ENCODE data around the gene SLC19A1.

SLC19A1 gene

DNA sequence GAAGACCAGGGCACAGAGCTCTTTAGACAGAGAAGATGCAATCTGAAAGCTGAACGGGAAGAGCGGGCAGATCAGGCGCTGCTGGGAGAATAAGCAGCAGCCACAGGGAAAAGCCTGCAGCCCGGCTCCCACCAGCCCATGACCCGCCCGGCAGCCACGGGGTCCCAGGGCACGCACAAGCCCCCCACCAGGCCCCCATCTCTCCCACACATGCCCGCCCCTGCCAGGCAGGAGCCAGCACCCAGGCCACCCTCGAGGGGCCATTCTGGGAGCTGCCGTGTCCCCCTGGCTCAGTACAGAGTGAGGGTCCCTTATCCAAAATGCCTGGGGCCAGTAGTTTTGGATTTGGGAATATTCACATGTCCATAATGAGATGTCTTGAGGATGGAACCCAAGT is 16.3 kb downstream of the SLC19A1 start:
- Histone ChIP-seq H3K4me3 (ENCODE audit: low read length) (no peak overlapping the region), H3K27me3 (ENCODE audit: insufficient read depth, low read length) (no peaks in the 10 kb centered on the region), H3K9me3 (ENCODE audit: low read length) (peaks cover 1% of the 10 kb centered on the region), H2AFZ (ENCODE audit: low read depth, low read length) (no peak overlapping the region), H3K4me1 (ENCODE audit: insufficient read depth, low read length) (no peaks in the 10 kb centered on the region), H3K36me3 (ENCODE audit: insufficient read depth, low read length) (peaks cover 14% of the 10 kb centered on the region)

DNA sequence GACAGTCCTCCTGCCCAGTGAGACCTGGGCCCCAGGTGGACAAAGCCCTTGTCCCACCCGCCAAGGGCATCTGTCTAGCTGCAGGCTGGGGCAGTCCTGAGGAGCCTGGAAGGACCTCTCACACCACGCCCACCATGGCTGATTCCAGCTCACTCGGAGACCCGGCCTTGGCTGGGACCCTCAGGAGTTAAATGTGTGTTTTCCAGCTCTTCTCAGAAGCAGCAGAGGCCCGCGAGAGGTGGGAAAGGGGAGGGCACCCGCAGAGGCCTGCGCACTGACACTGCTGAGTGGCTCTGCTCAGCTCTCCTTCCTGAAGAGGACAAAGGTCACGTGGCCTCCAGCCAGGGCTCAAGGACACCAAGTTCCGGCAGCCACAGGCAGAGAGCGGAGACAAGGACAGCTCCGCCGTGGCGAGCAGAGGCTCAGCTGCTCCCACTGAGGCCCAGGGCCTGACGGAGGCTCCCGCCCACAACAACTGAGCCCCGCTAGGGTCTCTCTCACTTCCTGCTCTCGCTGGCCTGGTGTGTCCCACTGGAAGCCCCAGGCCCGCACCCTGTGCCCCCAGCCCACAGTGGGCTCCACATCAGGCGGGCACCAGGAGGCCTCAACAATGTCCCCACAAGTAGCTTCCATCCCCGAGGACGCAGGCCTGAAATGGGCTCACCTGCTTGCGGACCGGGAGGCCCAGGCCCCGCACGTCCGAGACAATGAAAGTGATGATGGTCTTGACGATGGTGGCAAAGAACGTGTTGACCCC is 16.9 kb downstream of the SLC19A1 start:
- no peaks in the 10 kb centered on the region for H3K27me3 ChIP-seq (ENCODE audit: insufficient read depth, low read length)
- no peak overlapping the region for H3K4me3 ChIP-seq (ENCODE audit: low read length)
- H3K9me3 ChIP-seq (ENCODE audit: low read length) = peaks cover 4% of the 10 kb centered on the region
- no peak overlapping the region for H2AFZ ChIP-seq (ENCODE audit: low read depth, low read length)
- H3K36me3 ChIP-seq (ENCODE audit: insufficient read depth, low read length) = peaks cover 14% of the 10 kb centered on the region
- H3K4me1 ChIP-seq (ENCODE audit: insufficient read depth, low read length) = no peaks in the 10 kb centered on the region

DNA sequence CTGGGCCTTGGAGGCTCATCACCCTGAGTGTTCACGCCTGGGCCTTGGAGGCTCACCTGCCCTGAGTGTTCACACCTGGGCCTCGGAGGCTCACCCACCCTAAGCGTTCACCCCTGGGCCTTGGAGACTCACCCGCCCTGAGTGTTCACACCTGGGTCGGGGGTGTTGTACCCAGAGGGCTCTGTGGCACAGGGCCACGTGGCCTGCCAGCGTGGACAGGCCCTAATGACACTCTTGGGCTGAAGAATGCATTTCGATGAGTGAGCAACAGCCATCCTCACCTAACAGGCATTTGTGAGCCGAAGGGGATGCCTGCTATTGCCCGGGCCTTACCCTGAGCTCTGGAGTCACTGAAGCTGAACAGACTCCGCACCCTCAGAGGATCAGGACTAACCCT is 17.5 kb downstream of the SLC19A1 start:
- H3K36me3 ChIP-seq (ENCODE audit: insufficient read depth, low read length) = peaks cover 9% of the 10 kb centered on the region
- peaks cover 5% of the 10 kb centered on the region for H3K9me3 ChIP-seq (ENCODE audit: low read length)
- H2AFZ ChIP-seq (ENCODE audit: low read depth, low read length) = no peak overlapping the region
- no peaks in the 10 kb centered on the region for H3K27me3 ChIP-seq (ENCODE audit: insufficient read depth, low read length)
- H3K4me3 ChIP-seq (ENCODE audit: low read length) = no peak overlapping the region
- H3K4me1 ChIP-seq (ENCODE audit: insufficient read depth, low read length) = no peaks in the 10 kb centered on the region

DNA sequence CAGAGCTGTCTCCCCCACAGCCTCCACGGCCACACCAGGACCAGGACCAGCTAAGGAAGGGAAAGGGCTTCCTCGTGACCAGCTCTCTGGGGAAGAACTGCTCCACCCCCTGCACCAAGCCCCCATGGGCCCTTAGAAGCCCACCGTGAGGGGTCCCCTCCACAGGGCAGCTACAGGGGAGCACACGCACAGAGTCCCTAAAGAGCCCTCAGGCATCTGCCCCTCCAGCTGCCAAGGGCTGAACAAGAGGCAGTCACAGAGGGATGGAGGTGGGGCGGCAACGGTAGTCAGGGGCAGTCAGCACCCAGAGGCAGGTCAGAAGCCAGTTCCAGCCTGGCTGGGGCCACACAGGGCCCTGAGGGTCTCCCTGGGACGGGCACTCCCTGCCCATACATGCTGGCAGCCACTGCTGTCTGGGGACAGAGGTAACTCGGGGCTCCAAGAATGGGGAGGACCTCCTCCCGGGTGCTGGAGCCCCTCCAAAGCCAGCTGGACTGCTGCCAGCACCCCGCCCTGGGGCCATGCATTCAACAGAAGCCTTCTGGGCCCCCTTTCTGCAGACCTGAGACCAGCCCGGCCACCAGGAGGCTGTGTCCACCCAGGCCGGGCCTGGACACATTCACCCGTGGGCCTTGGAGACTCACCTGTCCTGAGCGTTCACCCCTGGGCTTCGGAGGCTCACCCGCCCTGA is 18.7 kb downstream of the SLC19A1 start:
- Histone ChIP-seq H2AFZ (ENCODE audit: low read depth, low read length) (no peak overlapping the region), H3K36me3 (ENCODE audit: insufficient read depth, low read length) (peaks cover 7% of the 10 kb centered on the region), H3K4me1 (ENCODE audit: insufficient read depth, low read length) (no peaks in the 10 kb centered on the region), H3K9me3 (ENCODE audit: low read length) (peaks cover 8% of the 10 kb centered on the region), H3K4me3 (ENCODE audit: low read length) (no peak overlapping the region), H3K27me3 (ENCODE audit: insufficient read depth, low read length) (no peaks in the 10 kb centered on the region)

DNA sequence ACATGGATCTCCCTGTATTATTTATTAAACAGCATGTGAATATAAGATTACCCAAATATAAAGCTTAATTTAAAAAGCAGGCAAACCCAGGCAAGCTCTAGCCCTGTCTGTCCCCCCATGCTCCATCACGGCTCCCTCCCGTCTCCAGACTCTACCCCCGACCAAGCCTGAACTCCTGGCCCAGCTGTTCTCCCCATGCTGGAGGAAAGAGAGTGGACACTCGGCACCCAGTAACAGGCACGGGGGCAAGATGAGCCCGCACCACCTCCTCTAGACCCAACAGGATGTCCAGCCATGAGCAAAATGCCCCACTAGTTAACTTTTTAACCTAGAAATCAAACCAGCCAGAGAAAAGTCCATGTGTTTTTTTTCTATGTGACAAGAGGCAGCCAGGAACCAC is 19.3 kb downstream of the SLC19A1 start:
- no peak overlapping the region for H2AFZ ChIP-seq (ENCODE audit: low read depth, low read length)
- H3K4me3 ChIP-seq (ENCODE audit: low read length) = no peak overlapping the region
- peaks cover 7% of the 10 kb centered on the region for H3K36me3 ChIP-seq (ENCODE audit: insufficient read depth, low read length)
- peaks cover 8% of the 10 kb centered on the region for H3K9me3 ChIP-seq (ENCODE audit: low read length)
- no peaks in the 10 kb centered on the region for H3K27me3 ChIP-seq (ENCODE audit: insufficient read depth, low read length)
- no peaks in the 10 kb centered on the region for H3K4me1 ChIP-seq (ENCODE audit: insufficient read depth, low read length)

DNA sequence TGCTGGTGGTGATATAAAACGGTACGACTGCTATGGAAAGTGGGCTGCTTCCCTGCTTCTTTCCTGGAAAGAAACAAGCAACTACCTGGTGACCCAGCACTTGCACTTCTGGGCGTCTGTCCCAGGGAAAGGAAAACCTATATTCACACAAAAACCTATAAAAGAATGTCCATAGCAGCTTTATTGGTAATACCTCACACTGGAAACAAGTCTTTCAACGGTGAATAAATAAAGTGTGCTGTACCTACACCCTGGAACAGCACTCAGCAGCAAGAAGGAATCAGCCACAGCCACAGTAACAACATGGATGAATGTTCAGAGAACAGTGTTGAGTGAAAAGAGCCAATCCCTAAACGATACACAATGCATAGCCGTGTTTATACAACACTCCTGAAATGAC is 19.9 kb downstream of the SLC19A1 start:
- Histone ChIP-seq H2AFZ (ENCODE audit: low read depth, low read length) (no peak overlapping the region), H3K27me3 (ENCODE audit: insufficient read depth, low read length) (no peaks in the 10 kb centered on the region), H3K9me3 (ENCODE audit: low read length) (peaks cover 8% of the 10 kb centered on the region), H3K4me3 (ENCODE audit: low read length) (no peak overlapping the region), H3K36me3 (ENCODE audit: insufficient read depth, low read length) (peaks cover 7% of the 10 kb centered on the region), H3K4me1 (ENCODE audit: insufficient read depth, low read length) (no peaks in the 10 kb centered on the region)

DNA sequence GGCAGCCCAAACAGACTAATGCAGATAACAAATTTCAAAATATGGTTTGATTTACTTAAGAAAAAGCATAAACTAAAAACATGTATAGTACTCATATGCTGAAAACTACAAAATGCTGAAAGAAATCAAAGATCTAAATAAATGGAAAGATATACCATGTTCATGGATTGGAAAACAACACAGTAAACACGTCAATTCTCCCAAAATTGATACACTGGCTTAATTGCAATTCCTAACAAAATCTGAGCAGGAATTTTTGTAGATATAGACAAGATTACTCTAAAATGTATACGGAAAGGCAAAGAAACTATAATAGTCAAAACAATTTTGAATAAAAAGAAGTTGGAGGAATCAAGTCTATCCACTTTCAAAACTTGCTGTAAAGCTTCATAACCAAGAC is 21.0 kb downstream of the SLC19A1 start:
- Histone ChIP-seq H3K9me3 (ENCODE audit: low read length) (peaks cover 8% of the 10 kb centered on the region), H3K27me3 (ENCODE audit: insufficient read depth, low read length) (no peaks in the 10 kb centered on the region), H3K36me3 (ENCODE audit: insufficient read depth, low read length) (peaks cover 7% of the 10 kb centered on the region), H3K4me1 (ENCODE audit: insufficient read depth, low read length) (no peaks in the 10 kb centered on the region), H3K4me3 (ENCODE audit: low read length) (no peak overlapping the region), H2AFZ (ENCODE audit: low read depth, low read length) (no peak overlapping the region)

DNA sequence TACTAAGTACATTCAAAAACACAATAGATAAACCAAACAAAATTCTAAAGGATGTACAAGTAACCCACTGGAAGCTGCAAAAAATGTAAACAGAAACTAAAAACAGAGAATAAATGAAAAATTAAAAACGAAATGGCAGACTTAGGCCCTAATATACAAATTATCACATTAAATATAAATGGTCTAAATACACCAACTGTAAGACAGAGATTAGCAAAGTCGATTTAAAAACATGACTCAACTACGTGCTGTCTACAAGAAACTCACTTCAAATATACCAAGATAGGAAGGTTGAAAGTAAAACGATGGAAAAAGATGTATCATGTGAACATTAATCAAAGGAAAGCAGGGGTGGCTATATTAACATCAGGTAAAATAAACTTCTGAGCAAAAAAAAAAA is 23.1 kb downstream of the SLC19A1 start:
- Histone ChIP-seq H3K36me3 (ENCODE audit: insufficient read depth, low read length) (peaks cover 3% of the 10 kb centered on the region), H3K4me3 (ENCODE audit: low read length) (no peak overlapping the region), H3K4me1 (ENCODE audit: insufficient read depth, low read length) (no peaks in the 10 kb centered on the region), H3K27me3 (ENCODE audit: insufficient read depth, low read length) (no peaks in the 10 kb centered on the region), H2AFZ (ENCODE audit: low read depth, low read length) (no peak overlapping the region), H3K9me3 (ENCODE audit: low read length) (peaks cover 8% of the 10 kb centered on the region)

DNA sequence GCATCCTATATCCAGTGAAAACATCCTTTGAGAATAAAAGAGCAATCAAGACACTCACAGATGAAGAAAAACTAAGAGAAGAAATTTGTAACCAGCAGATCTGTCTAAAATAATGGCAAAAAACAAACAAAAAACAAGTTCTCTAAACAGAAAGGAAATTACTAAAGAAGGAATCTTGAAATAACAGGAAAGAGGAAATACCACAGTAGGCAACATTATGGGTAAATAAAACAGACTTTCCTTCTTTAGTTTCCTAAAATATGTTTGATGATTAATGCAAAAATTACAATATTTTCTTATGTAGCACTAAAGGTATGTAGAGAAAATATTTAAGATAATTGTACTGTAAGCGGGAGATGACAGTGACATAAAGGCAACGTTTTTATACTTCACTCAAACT is 23.5 kb downstream of the SLC19A1 start:
- H3K27me3 ChIP-seq (ENCODE audit: insufficient read depth, low read length) = no peaks in the 10 kb centered on the region
- H3K4me1 ChIP-seq (ENCODE audit: insufficient read depth, low read length) = no peaks in the 10 kb centered on the region
- H2AFZ ChIP-seq (ENCODE audit: low read depth, low read length) = no peak overlapping the region
- H3K4me3 ChIP-seq (ENCODE audit: low read length) = no peak overlapping the region
- H3K36me3 ChIP-seq (ENCODE audit: insufficient read depth, low read length) = peaks cover 3% of the 10 kb centered on the region
- peaks cover 8% of the 10 kb centered on the region for H3K9me3 ChIP-seq (ENCODE audit: low read length)

DNA sequence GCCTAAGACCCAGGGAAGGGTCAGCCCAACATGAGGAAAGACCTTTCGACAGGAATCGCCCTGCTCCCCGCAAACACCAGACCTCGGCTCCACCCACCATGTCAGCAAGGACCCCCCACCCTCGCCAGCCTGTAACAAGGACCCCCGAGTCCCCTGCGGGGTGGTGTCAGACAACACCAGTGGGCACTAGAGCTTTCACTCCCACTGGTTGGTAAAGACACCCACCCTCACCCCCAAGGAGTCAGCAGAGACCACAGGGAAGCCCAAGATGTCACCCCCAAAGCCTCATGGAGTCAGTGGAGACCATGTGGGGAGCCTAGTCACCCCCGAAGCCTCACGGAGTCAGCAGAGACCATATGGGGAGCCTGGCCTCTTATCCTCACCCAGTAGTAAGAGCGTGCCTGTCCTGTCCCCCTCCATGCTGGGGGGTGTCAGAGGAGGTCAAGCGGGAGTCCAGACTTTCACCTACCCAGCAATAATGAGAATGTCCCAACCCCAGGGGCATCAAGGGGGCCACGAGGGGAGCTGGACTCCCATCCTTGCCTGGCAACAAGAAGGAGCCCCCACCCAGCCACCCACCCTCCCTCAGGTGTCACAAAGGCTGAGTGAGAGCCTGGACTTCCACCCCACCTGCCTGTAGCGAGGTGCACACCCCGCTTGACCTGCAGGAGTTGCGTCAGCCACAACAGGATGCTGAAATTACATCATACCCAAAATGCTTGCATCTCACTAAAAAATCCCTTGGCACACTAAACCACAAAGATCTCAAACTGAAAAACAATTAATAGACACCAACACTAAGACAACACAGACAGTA is 24.8 kb downstream of the SLC19A1 start:
- Histone ChIP-seq H3K36me3 (ENCODE audit: insufficient read depth, low read length) (peaks cover 3% of the 10 kb centered on the region), H3K4me3 (ENCODE audit: low read length) (no peak overlapping the region), H2AFZ (ENCODE audit: low read depth, low read length) (no peak overlapping the region), H3K27me3 (ENCODE audit: insufficient read depth, low read length) (no peaks in the 10 kb centered on the region), H3K9me3 (ENCODE audit: low read length) (peaks cover 8% of the 10 kb centered on the region), H3K4me1 (ENCODE audit: insufficient read depth, low read length) (no peaks in the 10 kb centered on the region)

DNA sequence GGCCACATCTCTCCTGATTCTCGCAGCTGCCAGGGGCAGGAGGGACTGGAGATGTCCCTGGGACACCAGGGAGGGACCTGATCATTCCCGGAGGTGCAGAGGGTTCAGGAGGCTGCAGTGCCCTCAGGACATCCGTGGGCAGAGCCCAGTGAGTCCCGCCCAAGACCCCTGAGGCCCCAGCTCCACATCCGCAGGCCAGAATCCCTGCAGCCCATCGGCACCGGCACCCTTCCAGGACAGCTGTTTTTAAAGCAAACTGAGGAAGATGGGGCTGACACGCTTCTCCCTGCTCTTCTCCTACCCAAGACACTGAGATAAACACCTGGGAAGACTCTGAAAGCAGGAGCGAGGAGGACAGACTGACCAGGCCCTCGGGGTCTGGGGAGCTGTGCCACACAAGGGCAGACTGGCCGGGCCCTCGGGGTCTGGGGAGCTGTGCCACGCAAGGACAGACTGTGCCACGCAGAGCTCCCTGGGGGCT is 25.5 kb downstream of the SLC19A1 start:
- H3K4me3 ChIP-seq (ENCODE audit: low read length) = no peak overlapping the region
- H3K27me3 ChIP-seq (ENCODE audit: insufficient read depth, low read length) = no peaks in the 10 kb centered on the region
- no peaks in the 10 kb centered on the region for H3K4me1 ChIP-seq (ENCODE audit: insufficient read depth, low read length)
- peaks cover 3% of the 10 kb centered on the region for H3K36me3 ChIP-seq (ENCODE audit: insufficient read depth, low read length)
- no peak overlapping the region for H2AFZ ChIP-seq (ENCODE audit: low read depth, low read length)
- peaks cover 8% of the 10 kb centered on the region for H3K9me3 ChIP-seq (ENCODE audit: low read length)

DNA sequence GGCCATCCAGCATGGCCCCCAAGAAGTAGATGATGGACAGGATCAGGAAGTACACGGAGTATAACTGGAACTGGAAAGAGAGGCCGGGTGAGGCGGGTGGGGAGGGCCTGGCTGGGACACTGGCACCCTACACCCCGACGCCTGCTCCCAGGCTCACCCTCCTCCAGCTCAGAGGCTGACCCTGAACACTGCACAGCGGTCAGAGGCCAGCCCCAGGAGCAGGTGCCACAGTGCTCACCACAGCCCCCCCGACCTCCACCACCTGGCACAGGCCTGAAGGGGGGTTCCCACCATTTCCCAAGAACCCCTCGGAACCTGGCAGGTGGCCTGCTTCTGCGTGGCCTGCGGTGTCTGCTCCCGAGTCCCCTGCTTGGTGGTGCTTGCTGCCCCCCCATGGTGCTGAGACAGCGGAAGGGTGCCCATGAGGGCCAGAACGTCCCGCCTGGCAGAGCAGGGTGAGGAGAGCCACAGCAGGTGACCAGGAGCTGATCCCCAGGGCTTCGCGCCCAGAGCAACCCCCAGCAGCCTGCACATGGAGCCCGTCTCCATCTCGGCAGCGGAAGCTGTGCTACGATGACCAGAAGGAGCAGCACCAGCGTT is 26.1 kb downstream of the SLC19A1 start:
- Histone ChIP-seq H3K36me3 (ENCODE audit: insufficient read depth, low read length) (peaks cover 3% of the 10 kb centered on the region), H3K9me3 (ENCODE audit: low read length) (peaks cover 8% of the 10 kb centered on the region), H3K4me1 (ENCODE audit: insufficient read depth, low read length) (no peaks in the 10 kb centered on the region), H3K4me3 (ENCODE audit: low read length) (no peak overlapping the region), H3K27me3 (ENCODE audit: insufficient read depth, low read length) (no peaks in the 10 kb centered on the region), H2AFZ (ENCODE audit: low read depth, low read length) (no peak overlapping the region)

Data from neuron (in vitro differentiated cells).